Left lung (tissue), 10 donors: ENCODE measurements around the gene TMEM63C. TPM values are rescaled to one million over a fixed set of nuclear protein-coding genes. Genes with fewer than 3 reads are reported as not detected.
A peak's percentile ranks its signal among the peaks of the same experiment; 100 is the strongest.

Experiments used
- ATAC-seq: fragments of 200-7000 bp; cut with Tn5 transposase; one replicate; pipeline ENCODE4 v1.9.1; 2020; ENCODE audit warnings: moderate library complexity
- DNase-seq, 4 donors: peaks; one replicate each; pipeline ENCODE4 v3.0.0-alpha.2; 2013 to 2020
- H3K27ac ChIP-seq, 2 donors: fragments of 200-600 bp; sonication (generic) in 1 of 2; one replicate each; pipeline versions ENCODE4 v1.5.0 to v1.8.0; 2020 to 2021
- H3K27me3 ChIP-seq, 2 donors: fragments of 200-600 bp; sonication (generic) in 1 of 2; one replicate each; pipeline versions ENCODE4 v1.5.0 to v1.8.0; 2020 to 2021
- H3K36me3 ChIP-seq, 2 donors: fragments of 200-600 bp; sonication (generic) in 1 of 2; one replicate each; pipeline versions ENCODE4 v1.5.0 to v1.8.0; 2020 to 2021
- H3K4me1 ChIP-seq, 2 donors: fragments of 200-600 bp; one replicate each; pipeline ENCODE4 v1.8.0; 2021
- H3K4me3 ChIP-seq, 2 donors: fragments of 200-600 bp; sonication (generic) in 1 of 2; one replicate each; pipeline versions ENCODE4 v1.5.0 to v1.8.0; 2020 to 2021; ENCODE audit warnings: mild to moderate bottlenecking in 1 of 2
- H3K9me3 ChIP-seq, 2 donors: fragments of 200-600 bp; sonication (generic) in 1 of 2; one replicate each; pipeline versions ENCODE4 v1.5.0 to v1.8.0; 2020 to 2021
- CTCF ChIP-seq, 2 donors: fragments of 200-600 bp; sonication (generic) in 1 of 2; IDR thresholded peaks; one replicate each; pipeline versions ENCODE4 v1.5.0 to v1.8.0; 2021; ENCODE audit warnings: antibody characterized with exemption in 2 of 2
- intact Hi-C, 2 donors: fragments of 100-400 bp; cut with DNase I; formaldehyde crosslinking; loops; one replicate each; pipeline versions ENCODE4 v1.11.2 to v1.14.2; 2022
- microRNA-seq, 2 donors: library from miRNA; unstranded; fragments of <30 nt; microRNA quantifications; one replicate each; pipeline ENCODE4, GENCODE V29; 2019
- polyA plus RNA-seq, 6 donors: library from polyadenylated mRNA; unstranded; fragments of 120-200 nt; gene quantifications; one replicate each; pipeline ENCODE4 v1.2.1, GENCODE V29; 2013; ENCODE audit not compliant: insufficient read length in 6 of 6
- total RNA-seq, 2 donors: library from RNA; stranded (reverse); fragmentation: NEBNext Ultra II Directional; extraction: Animal tissue kit (Norgen Biotek cat#: 25700); gene quantifications; one replicate each; pipeline ENCODE4 v1.2.1, GENCODE V29; 2021
- donor health status: DM: no; HTN: yes; CAD: no.
- donor health status: DM: no; HTN: no; CAD: no.

The TMEM63C gene
- total and polyA plus RNA-seq, 8 donors = 0.20 to 2.0 (median 0.88) TPM; not detected in 1

- Histone ChIP-seq H3K9me3 (no peaks in the 10 kb centered on the region), H3K36me3 (peaks cover 0 to 24% of the 10 kb centered on the region in 2 donors), H3K27me3 (no peaks in the 10 kb centered on the region), H3K4me1 (peaks cover 16 to 29% of the 10 kb centered on the region in 2 donors), H3K4me3 (no peak overlapping the region), H3K27ac (peak overlapping the region; percentile 66 to 70)
- DNase-seq = no peak
- no peak for TF ChIP-seq CTCF (IDR thresholded peaks at IDR 0.05)
- intact Hi-C loops = no loop called here
- ATAC-seq = peak; percentile 87
These were observed 122.0 kb downstream of the TMEM63C start for GRCh38 chr14:77303417-77304156.

GRCh38 chr14:77305696-77306095 lies 124.1 kb downstream of the TMEM63C start:
- H3K27ac ChIP-seq = no peak overlapping the region
- intact Hi-C loops = no loop called here

GRCh38 chr14:77306416-77306815 lies 124.8 kb downstream of the TMEM63C start:
- Histone ChIP-seq H3K4me1 (peaks cover 16 to 37% of the 10 kb centered on the region in 2 donors), H3K4me3 (no peak overlapping the region), H3K27ac (no peak overlapping the region), H3K36me3 (peaks cover 0 to 7% of the 10 kb centered on the region in 2 donors), H3K9me3 (no peaks in the 10 kb centered on the region), H3K27me3 (no peaks in the 10 kb centered on the region)
- intact Hi-C loops = no loop called here
- DNase-seq = no peak
- ATAC-seq = no peak
- TF ChIP-seq CTCF (IDR thresholded peaks at IDR 0.05) = no peak

More at GRCh38 chr14:77305696-77306095, 124.1 kb downstream of the TMEM63C start:
- Histone ChIP-seq H3K4me3 (no peak overlapping the region), H3K4me1 (peaks cover 16 to 35% of the 10 kb centered on the region in 2 donors), H3K36me3 (peaks cover 0 to 9% of the 10 kb centered on the region in 2 donors), H3K27me3 (no peaks in the 10 kb centered on the region), H3K9me3 (no peaks in the 10 kb centered on the region)
- TF ChIP-seq CTCF (IDR thresholded peaks at IDR 0.05) = no peak
- ATAC-seq = no peak
- no peak for DNase-seq

GRCh38 chr14:77306851-77307496 lies 125.4 kb downstream of the TMEM63C start:
- peaks cover 0 to 7% of the 10 kb centered on the region in 2 donors for H3K36me3 ChIP-seq
- no peak overlapping the region for H3K4me3 ChIP-seq
- no peak for ATAC-seq
- no peak for TF ChIP-seq CTCF (IDR thresholded peaks at IDR 0.05)
- no peaks in the 10 kb centered on the region for H3K27me3 ChIP-seq
- intact Hi-C loops = no loop called here
- H3K9me3 ChIP-seq = no peaks in the 10 kb centered on the region
- peaks cover 16 to 38% of the 10 kb centered on the region in 2 donors for H3K4me1 ChIP-seq
- H3K27ac ChIP-seq = no peak overlapping the region
- no peak for DNase-seq

Small RNA genes lying within 50 kb of the gene (microRNA-seq; reads per million reads assigned to microRNA genes)
- 0 to 0.17 reads per million in 2 donors for gene MIR1260A

Other genes starting within 250 kb of the TMEM63C start
- gene IRF2BPL, start 153.1 kb upstream of the TMEM63C start, total RNA-seq = 10 to 100 TPM; 45.9 to 46.3 TPM
- 10 to 100 TPM; 22.8 to 50.0 (median 41.8) TPM for gene IRF2BPL, start 153.1 kb upstream of the TMEM63C start, polyA plus RNA-seq
- 10 to 100 TPM; 18.6 to 19.8 TPM for gene CIPC, start 83.5 kb upstream of the TMEM63C start, total RNA-seq
- 10 to 100 TPM; 19.5 to 24.3 (median 22.2) TPM for gene CIPC, start 83.5 kb upstream of the TMEM63C start, polyA plus RNA-seq
- gene ZDHHC22, start 40.0 kb upstream of the TMEM63C start, total RNA-seq = not detected
- under 1 TPM in 4 of 6 donors, not detected in 2; 0.04 to 0.11 (median 0.09) TPM for gene ZDHHC22, start 40.0 kb upstream of the TMEM63C start, polyA plus RNA-seq
- gene NGB, start 89.4 kb downstream of the TMEM63C start, total RNA-seq = not detected
- gene NGB, start 89.4 kb downstream of the TMEM63C start, polyA plus RNA-seq = not detected
- 10 to 100 TPM; 29.3 to 32.8 TPM for gene POMT2, start 139.1 kb downstream of the TMEM63C start, total RNA-seq
- 10 to 100 TPM; 25.5 to 34.3 (median 31.7) TPM for gene POMT2, start 139.1 kb downstream of the TMEM63C start, polyA plus RNA-seq
- 10 to 100 TPM; 11.6 to 13.6 TPM for gene GSTZ1, start 139.2 kb downstream of the TMEM63C start, total RNA-seq
- 10 to 100 TPM; 14.9 to 26.7 (median 20.5) TPM for gene GSTZ1, start 139.2 kb downstream of the TMEM63C start, polyA plus RNA-seq
- 10 to 100 TPM; 12.7 to 15.9 TPM for gene TMED8, start 195.3 kb downstream of the TMEM63C start, total RNA-seq
- gene TMED8, start 195.3 kb downstream of the TMEM63C start, polyA plus RNA-seq = 10 to 100 TPM; 15.1 to 19.8 (median 17.3) TPM
- 1 to 10 TPM; 1.7 to 2.2 TPM for gene SAMD15, start 195.6 kb downstream of the TMEM63C start, total RNA-seq
- 1 to 10 TPM; 3.6 to 5.7 (median 4.5) TPM for gene SAMD15, start 195.6 kb downstream of the TMEM63C start, polyA plus RNA-seq
- under 1 TPM; 0.26 to 0.45 TPM for gene NOXRED1, start 241.7 kb downstream of the TMEM63C start, total RNA-seq
- gene NOXRED1, start 241.7 kb downstream of the TMEM63C start, polyA plus RNA-seq = 1 to 10 TPM; 1.4 to 2.5 (median 2.0) TPM